SH-SY5Y (cell line): Measurements from ENCODE around the gene TBC1D14.

ENCODE experiments used
- GATA2 ChIP-seq: IDR thresholded peaks from 2 replicates; pipeline ENCODE4 v1.6.1; 2011; ENCODE audit warnings: mild to moderate bottlenecking, low read depth, low read length
- GATA3 ChIP-seq: IDR thresholded peaks from 2 replicates; pipeline ENCODE4 v1.6.1; 2011; ENCODE audit warnings: low read depth, mild to moderate bottlenecking, low read length, moderate library complexity

TBC1D14 gene, protein sequence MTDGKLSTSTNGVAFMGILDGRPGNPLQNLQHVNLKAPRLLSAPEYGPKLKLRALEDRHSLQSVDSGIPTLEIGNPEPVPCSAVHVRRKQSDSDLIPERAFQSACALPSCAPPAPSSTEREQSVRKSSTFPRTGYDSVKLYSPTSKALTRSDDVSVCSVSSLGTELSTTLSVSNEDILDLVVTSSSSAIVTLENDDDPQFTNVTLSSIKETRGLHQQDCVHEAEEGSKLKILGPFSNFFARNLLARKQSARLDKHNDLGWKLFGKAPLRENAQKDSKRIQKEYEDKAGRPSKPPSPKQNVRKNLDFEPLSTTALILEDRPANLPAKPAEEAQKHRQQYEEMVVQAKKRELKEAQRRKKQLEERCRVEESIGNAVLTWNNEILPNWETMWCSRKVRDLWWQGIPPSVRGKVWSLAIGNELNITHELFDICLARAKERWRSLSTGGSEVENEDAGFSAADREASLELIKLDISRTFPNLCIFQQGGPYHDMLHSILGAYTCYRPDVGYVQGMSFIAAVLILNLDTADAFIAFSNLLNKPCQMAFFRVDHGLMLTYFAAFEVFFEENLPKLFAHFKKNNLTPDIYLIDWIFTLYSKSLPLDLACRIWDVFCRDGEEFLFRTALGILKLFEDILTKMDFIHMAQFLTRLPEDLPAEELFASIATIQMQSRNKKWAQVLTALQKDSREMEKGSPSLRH

GRCh38 chr4:6909113-6909969 is at the start of gene TBC1D14:
TSS of gene TBC1D14 (plus strand) at chr4:6909826. CDS start at chr4:6923390, 13,564 bp downstream.
- no peak for TF ChIP-seq GATA3
- TF ChIP-seq GATA2: 0 out of 2 replicates have a peak, but pooled peaks have one; percentile 15

- TF ChIP-seq GATA3: no peak
- no peak for TF ChIP-seq GATA2
Measured at GRCh38 chr4:6868386-6868785, 41.2 kb upstream of the TBC1D14 start.

- TF ChIP-seq GATA2: no peak
- TF ChIP-seq GATA3: no peak
Measured at GRCh38 chr4:6869944-6870343, 39.7 kb upstream of the TBC1D14 start.

DNA sequence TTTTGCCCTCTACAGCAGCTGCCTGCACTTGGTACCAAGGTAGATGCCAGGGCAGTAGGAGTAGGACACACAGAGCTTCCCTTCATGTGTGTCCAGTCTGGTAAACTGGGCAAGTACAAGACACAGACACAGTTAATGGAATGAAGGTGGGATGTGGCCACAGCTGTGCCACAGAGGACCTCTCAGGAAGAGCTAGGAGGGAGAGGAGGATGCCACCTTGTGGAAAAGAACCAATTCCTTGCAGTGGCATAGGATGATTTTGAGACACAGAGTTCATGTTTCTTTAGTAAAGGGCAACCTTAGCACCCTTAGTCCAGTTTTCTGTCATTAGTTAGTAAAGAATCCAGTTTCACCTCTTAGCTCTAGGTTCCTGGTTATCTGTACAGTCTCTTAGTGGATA is 36.3 kb upstream of the TBC1D14 start:
- no peak for TF ChIP-seq GATA2
- no peak for TF ChIP-seq GATA3

- TF ChIP-seq GATA3: no peak
- no peak for TF ChIP-seq GATA2
Measured at GRCh38 chr4:6873792-6874461, 35.7 kb upstream of the TBC1D14 start.

GRCh38 chr4:6874981-6875380 is 34.6 kb upstream of the TBC1D14 start:
- TF ChIP-seq GATA2 (no peak), GATA3 (no peak)

DNA sequence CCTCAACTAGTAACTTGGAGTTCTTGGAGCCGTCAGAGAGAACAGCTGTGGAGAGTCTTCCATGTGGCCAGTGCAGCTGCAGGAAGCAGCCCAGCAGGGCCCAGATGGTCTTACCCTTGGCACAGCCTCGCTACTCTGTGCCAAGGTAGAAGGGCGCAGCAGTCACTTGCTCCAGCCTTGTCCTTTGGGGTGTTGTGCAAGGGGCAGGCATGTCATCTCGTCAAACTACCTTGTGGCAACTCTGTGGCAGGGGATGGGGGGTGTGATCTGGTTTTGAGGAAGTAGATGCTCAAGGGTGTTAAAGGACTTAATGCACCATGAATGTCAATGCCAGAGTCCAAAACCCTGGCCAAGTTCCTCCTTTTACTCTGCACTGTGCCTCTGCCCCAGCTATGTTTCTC is 34.2 kb upstream of the TBC1D14 start:
- no peak for TF ChIP-seq GATA2
- no peak for TF ChIP-seq GATA3

- no peak for TF ChIP-seq GATA3
- no peak for TF ChIP-seq GATA2
Measured at GRCh38 chr4:6876440-6876839, 33.2 kb upstream of the TBC1D14 start.

DNA sequence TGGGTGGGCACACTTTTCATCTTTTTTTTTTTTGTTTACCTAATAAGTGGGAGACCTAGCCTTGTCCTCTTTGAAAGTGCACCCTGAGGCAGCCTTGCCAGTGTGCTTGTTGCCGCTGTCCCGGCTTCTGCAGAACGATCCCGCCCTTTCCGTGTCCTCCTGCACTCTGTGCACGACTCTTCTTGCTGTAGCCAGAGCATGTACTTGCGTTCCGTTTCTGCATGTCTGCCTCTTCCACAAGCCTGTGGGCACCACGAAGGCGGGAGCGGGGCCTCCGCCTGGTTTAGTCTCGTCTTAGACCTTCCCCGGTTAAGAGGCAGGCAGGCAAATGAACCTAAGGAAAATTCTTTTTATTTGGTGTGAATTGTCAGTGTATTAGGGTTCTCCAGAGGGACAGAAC is 32.6 kb upstream of the TBC1D14 start:
- TF ChIP-seq GATA3 (no peak), GATA2 (no peak)

DNA sequence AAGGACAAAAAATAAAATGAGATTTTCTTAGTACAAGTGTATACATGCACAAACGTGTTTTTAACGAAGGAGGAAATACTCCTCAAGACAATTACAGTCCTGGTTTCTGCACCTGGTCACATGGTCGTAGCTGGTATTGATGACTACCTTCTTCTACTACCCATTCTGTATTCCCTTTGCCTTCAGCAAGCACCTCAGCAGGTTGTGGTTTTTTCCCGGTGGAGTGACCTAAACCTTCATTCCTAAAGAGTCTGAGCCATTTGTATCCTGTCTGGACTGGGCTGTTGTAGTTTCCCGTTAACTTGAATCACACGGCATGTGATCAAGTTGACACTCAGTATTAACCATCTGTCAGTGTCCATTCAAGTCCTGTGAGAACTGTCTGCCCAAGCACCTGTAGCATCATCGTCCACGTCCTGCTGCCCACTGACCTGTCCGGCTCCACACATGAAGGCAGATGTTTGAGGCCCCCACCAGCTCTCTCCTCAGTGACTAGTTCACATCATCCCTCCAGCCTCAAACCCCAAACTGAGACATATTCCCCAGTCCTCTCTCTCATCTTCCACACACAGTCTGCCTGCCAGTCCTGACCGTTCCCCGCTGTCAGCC is 31.1 kb upstream of the TBC1D14 start:
- no peak for TF ChIP-seq GATA2
- no peak for TF ChIP-seq GATA3

DNA sequence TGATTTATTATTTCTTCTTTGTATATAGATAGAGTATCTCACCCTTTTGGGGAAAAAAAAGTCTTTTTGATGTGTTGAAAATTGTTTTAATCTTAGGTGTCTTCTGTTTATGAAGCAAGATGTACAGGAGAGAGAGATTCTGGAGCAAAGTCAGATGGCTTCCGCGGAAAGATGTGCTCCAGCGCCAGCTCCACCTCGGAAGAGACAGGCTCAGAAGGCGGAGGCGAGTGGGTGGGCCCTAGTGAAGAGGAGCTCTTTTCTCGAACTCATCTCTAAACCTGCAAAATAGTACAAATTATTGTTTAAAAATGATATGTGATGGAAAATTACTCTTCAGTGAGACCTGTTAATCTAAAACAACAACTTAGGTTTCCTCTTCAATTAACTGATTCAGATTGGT is 28.9 kb upstream of the TBC1D14 start:
- TF ChIP-seq GATA2 (no peak), GATA3 (no peak)

GRCh38 chr4:6881908-6882307 is 27.7 kb upstream of the TBC1D14 start:
- TF ChIP-seq GATA3 (no peak), GATA2 (no peak)

DNA sequence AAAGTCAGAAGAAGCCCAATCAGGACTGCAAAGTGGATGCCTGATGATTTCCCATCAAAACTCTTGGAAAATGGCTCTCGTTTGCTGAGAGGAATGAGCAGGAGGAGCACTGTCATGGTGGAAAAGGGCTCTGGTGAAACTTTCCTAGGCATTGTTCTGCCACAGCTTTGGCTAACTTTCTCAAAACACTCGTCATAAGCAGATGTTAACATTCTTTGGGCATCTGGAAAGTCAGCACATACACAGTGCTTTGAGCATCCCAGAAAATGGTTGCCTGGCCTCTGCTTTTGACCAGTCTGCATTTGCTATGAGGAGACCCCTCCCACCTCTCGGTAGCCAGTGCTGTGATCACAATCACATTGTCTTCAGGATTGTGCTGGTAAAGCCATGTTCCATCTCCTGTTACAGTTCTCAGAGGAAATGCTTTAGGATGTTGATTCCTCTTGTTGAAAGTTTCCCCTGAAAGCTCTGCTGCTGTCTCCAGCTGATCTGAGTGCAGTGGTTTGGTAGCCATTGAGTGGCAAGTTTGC is 25.2 kb upstream of the TBC1D14 start:
- TF ChIP-seq GATA3 (no peak), GATA2 (no peak)
